ENCODE data around the gene ATG13. TPM values are rescaled to one million over a fixed set of nuclear protein-coding genes. Genes with fewer than 3 reads are reported as not detected.

Gene ATG13
- total and polyA plus RNA-seq, 2 experiments from 2014 or later = 32.9 to 71.1 TPM

DNA sequence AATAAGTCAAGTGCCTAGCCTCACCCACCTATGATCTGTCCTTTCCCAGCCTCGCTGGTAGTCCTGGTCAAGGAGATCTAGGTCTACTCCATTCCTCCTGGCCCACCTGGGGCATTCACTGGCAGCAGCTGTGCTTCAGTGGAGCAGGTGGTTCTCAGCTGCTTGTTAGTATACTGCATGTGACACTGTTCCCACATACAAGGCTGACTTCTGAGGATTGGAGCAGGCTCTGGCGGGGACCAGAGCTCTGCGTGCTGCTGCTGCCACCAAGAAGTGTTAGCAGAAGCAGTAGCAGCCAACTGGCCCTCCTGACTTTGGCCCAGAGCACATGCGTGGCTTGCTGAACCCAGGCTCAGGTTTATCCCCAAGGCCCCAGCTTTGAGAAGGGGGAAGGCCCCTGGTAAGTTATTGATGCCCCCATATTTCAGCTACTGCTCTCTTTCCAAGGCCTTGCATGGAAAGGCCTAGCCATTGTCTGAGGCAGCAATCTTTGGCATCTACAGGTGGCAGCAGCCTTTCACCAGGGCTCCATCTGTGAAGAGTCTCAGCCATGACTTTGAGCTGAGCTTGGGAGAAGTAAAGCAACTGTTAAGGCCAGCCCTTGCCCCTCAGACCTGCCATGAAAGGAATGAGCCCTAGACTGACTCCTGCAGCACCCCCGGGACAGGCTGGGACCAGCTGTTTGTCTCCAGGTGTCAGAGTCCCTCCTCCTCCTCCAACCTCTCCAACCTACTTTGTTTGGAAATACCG, 56.5 kb downstream of the ATG13 start:
- no peak for ATAC-seq
- H3K4me3 ChIP-seq = no peak overlapping the region
- peaks cover 19% of the 10 kb centered on the region for H3K4me1 ChIP-seq (ENCODE audit: insufficient read depth)
- Mint-ChIP-seq H3K4me1 (peaks cover 20% of the 10 kb centered on the region), H3K4me3 (no peak overlapping the region), H3K36me3 (ENCODE audit: low read depth) (peaks cover 30% of the 10 kb centered on the region), H3K27me3 (ENCODE audit: insufficient read depth, low read depth, poor library complexity) (peaks cover 10% of the 10 kb centered on the region), H3K27ac (peak overlapping the region; percentile 91), H3K9me3 (no peaks in the 10 kb centered on the region)
- no peak overlapping the region for H2AFZ ChIP-seq
- H3K27me3 ChIP-seq (ENCODE audit: insufficient read depth) = no peaks in the 10 kb centered on the region
- no peaks in the 10 kb centered on the region for H3K9me2 ChIP-seq (ENCODE audit: insufficient read depth)
- H3F3A ChIP-seq (replicated peaks; ENCODE audit: low read depth) = peaks cover 5% of the 10 kb centered on the region; the same call in 1 of the 2 replicates
- no peaks in the 10 kb centered on the region for H4K20me1 ChIP-seq (replicated peaks; ENCODE audit: insufficient read depth)
- H3K79me2 ChIP-seq (replicated peaks; ENCODE audit: insufficient read depth) = no peaks in the 10 kb centered on the region
- DNase-seq (ENCODE audit: low spot score) = no peak
- H3K27ac ChIP-seq (ENCODE audit: low read depth) = peak overlapping the region; percentile 86
- H3K36me3 ChIP-seq (ENCODE audit: insufficient read depth) = peaks cover 15% of the 10 kb centered on the region; the same call in 1 of the 2 replicates
- peak overlapping the region; percentile 11 for H3K4me2 ChIP-seq
- TF ChIP-seq, protein P1, sequence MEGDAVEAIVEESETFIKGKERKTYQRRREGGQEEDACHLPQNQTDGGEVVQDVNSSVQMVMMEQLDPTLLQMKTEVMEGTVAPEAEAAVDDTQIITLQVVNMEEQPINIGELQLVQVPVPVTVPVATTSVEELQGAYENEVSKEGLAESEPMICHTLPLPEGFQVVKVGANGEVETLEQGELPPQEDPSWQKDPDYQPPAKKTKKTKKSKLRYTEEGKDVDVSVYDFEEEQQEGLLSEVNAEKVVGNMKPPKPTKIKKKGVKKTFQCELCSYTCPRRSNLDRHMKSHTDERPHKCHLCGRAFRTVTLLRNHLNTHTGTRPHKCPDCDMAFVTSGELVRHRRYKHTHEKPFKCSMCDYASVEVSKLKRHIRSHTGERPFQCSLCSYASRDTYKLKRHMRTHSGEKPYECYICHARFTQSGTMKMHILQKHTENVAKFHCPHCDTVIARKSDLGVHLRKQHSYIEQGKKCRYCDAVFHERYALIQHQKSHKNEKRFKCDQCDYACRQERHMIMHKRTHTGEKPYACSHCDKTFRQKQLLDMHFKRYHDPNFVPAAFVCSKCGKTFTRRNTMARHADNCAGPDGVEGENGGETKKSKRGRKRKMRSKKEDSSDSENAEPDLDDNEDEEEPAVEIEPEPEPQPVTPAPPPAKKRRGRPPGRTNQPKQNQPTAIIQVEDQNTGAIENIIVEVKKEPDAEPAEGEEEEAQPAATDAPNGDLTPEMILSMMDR (conservative IDR thresholded peaks at IDR 0.05; ENCODE audit: low read depth in 2 of 2) = no peak
- TF ChIP-seq NANOG (IDR thresholded peaks at IDR 0.05; ENCODE audit: borderline replicate concordance) (no peak), CREB1 (CRISPR knock-in tag; IDR thresholded peaks at IDR 0.05; ENCODE audit: low read depth) (no peak), ZNF331 (CRISPR knock-in tag; IDR thresholded peaks at IDR 0.05; ENCODE audit: low read depth) (no peak), ZNF114 (CRISPR knock-in tag; IDR thresholded peaks at IDR 0.05) (no peak), EZH2phosphoT487 (IDR thresholded peaks at IDR 0.05; ENCODE audit: unreplicated experiment) (no peak), POLR2AphosphoS5 (IDR thresholded peaks at IDR 0.05; ENCODE audit: low read depth) (no peak), JUNB (IDR thresholded peaks at IDR 0.05; ENCODE audit: unreplicated experiment) (no peak), EZH2 (IDR thresholded peaks at IDR 0.05; ENCODE audit: low read depth, unreplicated experiment) (no peak), STAT1 (IDR thresholded peaks at IDR 0.05; ENCODE audit: unreplicated experiment) (no peak)
- TF ChIP-seq, protein P2, sequence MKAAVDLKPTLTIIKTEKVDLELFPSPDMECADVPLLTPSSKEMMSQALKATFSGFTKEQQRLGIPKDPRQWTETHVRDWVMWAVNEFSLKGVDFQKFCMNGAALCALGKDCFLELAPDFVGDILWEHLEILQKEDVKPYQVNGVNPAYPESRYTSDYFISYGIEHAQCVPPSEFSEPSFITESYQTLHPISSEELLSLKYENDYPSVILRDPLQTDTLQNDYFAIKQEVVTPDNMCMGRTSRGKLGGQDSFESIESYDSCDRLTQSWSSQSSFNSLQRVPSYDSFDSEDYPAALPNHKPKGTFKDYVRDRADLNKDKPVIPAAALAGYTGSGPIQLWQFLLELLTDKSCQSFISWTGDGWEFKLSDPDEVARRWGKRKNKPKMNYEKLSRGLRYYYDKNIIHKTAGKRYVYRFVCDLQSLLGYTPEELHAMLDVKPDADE (IDR thresholded peaks at IDR 0.05) = no peak
- TF ChIP-seq, protein P3, sequence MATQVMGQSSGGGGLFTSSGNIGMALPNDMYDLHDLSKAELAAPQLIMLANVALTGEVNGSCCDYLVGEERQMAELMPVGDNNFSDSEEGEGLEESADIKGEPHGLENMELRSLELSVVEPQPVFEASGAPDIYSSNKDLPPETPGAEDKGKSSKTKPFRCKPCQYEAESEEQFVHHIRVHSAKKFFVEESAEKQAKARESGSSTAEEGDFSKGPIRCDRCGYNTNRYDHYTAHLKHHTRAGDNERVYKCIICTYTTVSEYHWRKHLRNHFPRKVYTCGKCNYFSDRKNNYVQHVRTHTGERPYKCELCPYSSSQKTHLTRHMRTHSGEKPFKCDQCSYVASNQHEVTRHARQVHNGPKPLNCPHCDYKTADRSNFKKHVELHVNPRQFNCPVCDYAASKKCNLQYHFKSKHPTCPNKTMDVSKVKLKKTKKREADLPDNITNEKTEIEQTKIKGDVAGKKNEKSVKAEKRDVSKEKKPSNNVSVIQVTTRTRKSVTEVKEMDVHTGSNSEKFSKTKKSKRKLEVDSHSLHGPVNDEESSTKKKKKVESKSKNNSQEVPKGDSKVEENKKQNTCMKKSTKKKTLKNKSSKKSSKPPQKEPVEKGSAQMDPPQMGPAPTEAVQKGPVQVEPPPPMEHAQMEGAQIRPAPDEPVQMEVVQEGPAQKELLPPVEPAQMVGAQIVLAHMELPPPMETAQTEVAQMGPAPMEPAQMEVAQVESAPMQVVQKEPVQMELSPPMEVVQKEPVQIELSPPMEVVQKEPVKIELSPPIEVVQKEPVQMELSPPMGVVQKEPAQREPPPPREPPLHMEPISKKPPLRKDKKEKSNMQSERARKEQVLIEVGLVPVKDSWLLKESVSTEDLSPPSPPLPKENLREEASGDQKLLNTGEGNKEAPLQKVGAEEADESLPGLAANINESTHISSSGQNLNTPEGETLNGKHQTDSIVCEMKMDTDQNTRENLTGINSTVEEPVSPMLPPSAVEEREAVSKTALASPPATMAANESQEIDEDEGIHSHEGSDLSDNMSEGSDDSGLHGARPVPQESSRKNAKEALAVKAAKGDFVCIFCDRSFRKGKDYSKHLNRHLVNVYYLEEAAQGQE (IDR thresholded peaks at IDR 0.05; ENCODE audit: unreplicated experiment) = no peak
- TF ChIP-seq, protein P4, sequence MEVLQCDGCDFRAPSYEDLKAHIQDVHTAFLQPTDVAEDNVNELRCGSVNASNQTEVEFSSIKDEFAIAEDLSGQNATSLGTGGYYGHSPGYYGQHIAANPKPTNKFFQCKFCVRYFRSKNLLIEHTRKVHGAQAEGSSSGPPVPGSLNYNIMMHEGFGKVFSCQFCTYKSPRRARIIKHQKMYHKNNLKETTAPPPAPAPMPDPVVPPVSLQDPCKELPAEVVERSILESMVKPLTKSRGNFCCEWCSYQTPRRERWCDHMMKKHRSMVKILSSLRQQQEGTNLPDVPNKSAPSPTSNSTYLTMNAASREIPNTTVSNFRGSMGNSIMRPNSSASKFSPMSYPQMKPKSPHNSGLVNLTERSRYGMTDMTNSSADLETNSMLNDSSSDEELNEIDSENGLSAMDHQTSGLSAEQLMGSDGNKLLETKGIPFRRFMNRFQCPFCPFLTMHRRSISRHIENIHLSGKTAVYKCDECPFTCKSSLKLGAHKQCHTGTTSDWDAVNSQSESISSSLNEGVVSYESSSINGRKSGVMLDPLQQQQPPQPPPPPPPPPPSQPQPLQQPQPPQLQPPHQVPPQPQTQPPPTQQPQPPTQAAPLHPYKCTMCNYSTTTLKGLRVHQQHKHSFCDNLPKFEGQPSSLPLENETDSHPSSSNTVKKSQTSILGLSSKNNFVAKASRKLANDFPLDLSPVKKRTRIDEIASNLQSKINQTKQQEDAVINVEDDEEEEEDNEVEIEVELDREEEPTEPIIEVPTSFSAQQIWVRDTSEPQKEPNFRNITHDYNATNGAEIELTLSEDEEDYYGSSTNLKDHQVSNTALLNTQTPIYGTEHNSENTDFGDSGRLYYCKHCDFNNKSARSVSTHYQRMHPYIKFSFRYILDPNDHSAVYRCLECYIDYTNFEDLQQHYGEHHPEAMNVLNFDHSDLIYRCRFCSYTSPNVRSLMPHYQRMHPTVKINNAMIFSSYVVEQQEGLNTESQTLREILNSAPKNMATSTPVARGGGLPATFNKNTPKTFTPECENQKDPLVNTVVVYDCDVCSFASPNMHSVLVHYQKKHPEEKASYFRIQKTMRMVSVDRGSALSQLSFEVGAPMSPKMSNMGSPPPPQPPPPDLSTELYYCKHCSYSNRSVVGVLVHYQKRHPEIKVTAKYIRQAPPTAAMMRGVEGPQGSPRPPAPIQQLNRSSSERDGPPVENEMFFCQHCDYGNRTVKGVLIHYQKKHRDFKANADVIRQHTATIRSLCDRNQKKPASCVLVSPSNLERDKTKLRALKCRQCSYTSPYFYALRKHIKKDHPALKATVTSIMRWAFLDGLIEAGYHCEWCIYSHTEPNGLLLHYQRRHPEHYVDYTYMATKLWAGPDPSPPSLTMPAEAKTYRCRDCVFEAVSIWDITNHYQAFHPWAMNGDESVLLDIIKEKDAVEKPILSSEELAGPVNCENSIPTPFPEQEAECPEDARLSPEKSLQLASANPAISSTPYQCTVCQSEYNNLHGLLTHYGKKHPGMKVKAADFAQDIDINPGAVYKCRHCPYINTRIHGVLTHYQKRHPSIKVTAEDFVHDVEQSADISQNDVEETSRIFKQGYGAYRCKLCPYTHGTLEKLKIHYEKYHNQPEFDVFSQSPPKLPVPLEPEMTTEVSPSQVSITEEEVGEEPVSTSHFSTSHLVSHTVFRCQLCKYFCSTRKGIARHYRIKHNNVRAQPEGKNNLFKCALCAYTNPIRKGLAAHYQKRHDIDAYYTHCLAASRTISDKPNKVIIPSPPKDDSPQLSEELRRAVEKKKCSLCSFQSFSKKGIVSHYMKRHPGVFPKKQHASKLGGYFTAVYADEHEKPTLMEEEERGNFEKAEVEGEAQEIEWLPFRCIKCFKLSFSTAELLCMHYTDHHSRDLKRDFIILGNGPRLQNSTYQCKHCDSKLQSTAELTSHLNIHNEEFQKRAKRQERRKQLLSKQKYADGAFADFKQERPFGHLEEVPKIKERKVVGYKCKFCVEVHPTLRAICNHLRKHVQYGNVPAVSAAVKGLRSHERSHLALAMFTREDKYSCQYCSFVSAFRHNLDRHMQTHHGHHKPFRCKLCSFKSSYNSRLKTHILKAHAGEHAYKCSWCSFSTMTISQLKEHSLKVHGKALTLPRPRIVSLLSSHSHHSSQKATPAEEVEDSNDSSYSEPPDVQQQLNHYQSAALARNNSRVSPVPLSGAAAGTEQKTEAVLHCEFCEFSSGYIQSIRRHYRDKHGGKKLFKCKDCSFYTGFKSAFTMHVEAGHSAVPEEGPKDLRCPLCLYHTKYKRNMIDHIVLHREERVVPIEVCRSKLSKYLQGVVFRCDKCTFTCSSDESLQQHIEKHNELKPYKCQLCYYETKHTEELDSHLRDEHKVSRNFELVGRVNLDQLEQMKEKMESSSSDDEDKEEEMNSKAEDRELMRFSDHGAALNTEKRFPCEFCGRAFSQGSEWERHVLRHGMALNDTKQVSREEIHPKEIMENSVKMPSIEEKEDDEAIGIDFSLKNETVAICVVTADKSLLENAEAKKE (CRISPR knock-in tag; IDR thresholded peaks at IDR 0.05) = no peak
